DND-41 (cell line): ENCODE data around the gene GRHL3.

Experiments
- EZH2 ChIP-seq: IDR thresholded peaks from 3 replicates; pipeline ENCODE4 v1.6.1; 2012; ENCODE audit warnings: borderline replicate concordance, low read depth, mild to moderate bottlenecking, moderate library complexity, low read length, inconsistent platforms; ENCODE audit not compliant: severe bottlenecking
- TF ChIP-seq, protein P1 (sequence below): IDR thresholded peaks from 2 replicates; pipeline ENCODE4 v1.5.1; 2012; ENCODE audit warnings: borderline replicate concordance, low read length, moderate library complexity, mild to moderate bottlenecking; ENCODE audit not compliant: poor library complexity, severe bottlenecking; ENCODE audit errors: extremely low read depth

DNA sequence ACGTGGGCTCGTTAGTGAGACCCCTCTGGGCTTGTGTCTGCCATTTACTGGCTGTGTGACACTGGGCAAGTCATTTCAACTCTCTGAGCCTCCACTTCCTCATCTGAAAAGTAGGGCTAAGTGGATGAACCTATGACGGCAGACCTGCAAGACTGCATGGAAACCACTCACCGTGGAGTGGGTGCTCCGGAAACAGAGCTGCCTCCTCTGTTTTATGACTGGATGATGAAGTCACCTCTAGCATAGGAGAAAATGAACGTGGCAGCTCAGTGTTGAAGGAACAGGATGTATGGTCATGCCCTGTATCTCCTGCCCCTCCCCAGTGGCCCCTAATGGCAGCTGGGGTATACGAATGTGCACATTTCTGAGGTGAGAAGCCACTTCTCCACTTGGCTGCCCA is 53.9 kb downstream of the GRHL3 start:
- TF ChIP-seq EZH2 = no peak
- TF ChIP-seq, protein P1, sequence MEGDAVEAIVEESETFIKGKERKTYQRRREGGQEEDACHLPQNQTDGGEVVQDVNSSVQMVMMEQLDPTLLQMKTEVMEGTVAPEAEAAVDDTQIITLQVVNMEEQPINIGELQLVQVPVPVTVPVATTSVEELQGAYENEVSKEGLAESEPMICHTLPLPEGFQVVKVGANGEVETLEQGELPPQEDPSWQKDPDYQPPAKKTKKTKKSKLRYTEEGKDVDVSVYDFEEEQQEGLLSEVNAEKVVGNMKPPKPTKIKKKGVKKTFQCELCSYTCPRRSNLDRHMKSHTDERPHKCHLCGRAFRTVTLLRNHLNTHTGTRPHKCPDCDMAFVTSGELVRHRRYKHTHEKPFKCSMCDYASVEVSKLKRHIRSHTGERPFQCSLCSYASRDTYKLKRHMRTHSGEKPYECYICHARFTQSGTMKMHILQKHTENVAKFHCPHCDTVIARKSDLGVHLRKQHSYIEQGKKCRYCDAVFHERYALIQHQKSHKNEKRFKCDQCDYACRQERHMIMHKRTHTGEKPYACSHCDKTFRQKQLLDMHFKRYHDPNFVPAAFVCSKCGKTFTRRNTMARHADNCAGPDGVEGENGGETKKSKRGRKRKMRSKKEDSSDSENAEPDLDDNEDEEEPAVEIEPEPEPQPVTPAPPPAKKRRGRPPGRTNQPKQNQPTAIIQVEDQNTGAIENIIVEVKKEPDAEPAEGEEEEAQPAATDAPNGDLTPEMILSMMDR = no peak
